Measurements from ENCODE around the gene PLPP4. TPM values are rescaled to one million over a fixed set of nuclear protein-coding genes. Genes with fewer than 3 reads are reported as not detected.

The PLPP4 gene
- total RNA-seq, 1 experiment from 2014 or later, result not detected

DNA sequence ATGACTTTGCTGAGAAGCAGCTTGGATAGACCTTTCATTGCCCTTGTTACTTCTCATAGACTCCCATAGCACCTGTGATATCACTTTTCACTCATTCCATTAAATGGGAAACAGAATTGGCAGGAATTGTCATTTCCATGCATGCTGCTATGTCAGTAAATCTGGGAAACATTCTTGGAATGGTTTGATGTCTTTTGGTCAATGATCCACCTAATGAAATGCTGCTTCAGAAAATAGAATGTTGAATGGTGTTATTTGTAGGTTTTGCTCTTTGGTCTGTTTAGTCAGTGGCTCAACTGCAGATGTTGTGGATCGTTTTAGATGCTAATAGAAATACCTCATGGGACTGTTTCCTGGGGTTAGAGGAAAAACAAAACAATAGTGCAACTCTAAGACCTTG, 127.8 kb downstream of the PLPP4 start:
- H3K9me3 ChIP-seq (ENCODE audit: control insufficient read depth, low read depth, low read length), result no peaks in the 10 kb centered on the region
- no peaks in the 10 kb centered on the region for H3K9me3 Mint-ChIP-seq
- H3T11ph ChIP-seq (ENCODE audit: low read length), result no peak overlapping the region

More for the DNA sequence above, 127.8 kb downstream of the PLPP4 start:
- Mint-ChIP-seq H3K27me3 (ENCODE audit: low read depth) (no peaks in the 10 kb centered on the region), H3K4me1 (peaks cover 16 to 17% of the 10 kb centered on the region in 2 experiments), H3K4me3 (no peak overlapping the region), H3K36me3 (ENCODE audit: insufficient read depth in 1 of 3, low read depth in 3 of 3) (no peaks in the 10 kb centered on the region), H3K27ac (no peak overlapping the region)
- Histone ChIP-seq H3K27ac (ENCODE audit: insufficient read length, low read depth, low read length) (no peak overlapping the region), H4K20me1 (ENCODE audit: control insufficient read depth, insufficient read depth, insufficient read length) (no peaks in the 10 kb centered on the region), H3K23me2 (ENCODE audit: insufficient read length, low read depth, low read length, poor library complexity, severe bottlenecking) (no peaks in the 10 kb centered on the region), H4K91ac (ENCODE audit: insufficient read length, low read depth, low read length) (no peak overlapping the region), H3K4ac (ENCODE audit: low read depth, low read length) (no peak overlapping the region), H2BK15ac (ENCODE audit: low read depth, low read length) (no peak overlapping the region), H3K14ac (ENCODE audit: insufficient read depth, low read length) (no peak overlapping the region), H2AK5ac (ENCODE audit: insufficient read length, low read length) (no peak overlapping the region), H4K5ac (ENCODE audit: insufficient read length, low read depth, low read length) (no peak overlapping the region), H2BK5ac (ENCODE audit: insufficient read length, low read length) (no peak overlapping the region), H3K56ac (ENCODE audit: insufficient read length, low read depth, low read length) (no peak overlapping the region), H3K4me1 (ENCODE audit: insufficient read depth, low read length) (no peaks in the 10 kb centered on the region; the same call in 1 of the 2 replicates), H4K8ac (replicated peaks; ENCODE audit: insufficient read length, low read depth, low read length) (no peak overlapping the region), H3K79me1 (ENCODE audit: insufficient read depth, low read depth, low read length, poor library complexity, severe bottlenecking) (no peaks in the 10 kb centered on the region), H3K23ac (ENCODE audit: insufficient read length, low read depth, low read length) (no peak overlapping the region), H2BK120ac (ENCODE audit: low read depth, low read length, poor library complexity, severe bottlenecking) (no peak overlapping the region), H3K9ac (ENCODE audit: extremely low read depth, insufficient read length, low read length) (no peak overlapping the region), H3K27me3 (ENCODE audit: insufficient read depth, low read length) (no peaks in the 10 kb centered on the region), H2BK12ac (ENCODE audit: insufficient read length, low read depth, low read length) (no peak overlapping the region), H2AFZ (ENCODE audit: low read length) (no peak overlapping the region), H3K18ac (ENCODE audit: insufficient read length, low read depth, low read length) (no peak overlapping the region), H2BK20ac (ENCODE audit: low read depth, low read length, poor library complexity, severe bottlenecking) (no peak overlapping the region), H3K79me2 (ENCODE audit: insufficient read depth, low read length) (no peaks in the 10 kb centered on the region), H3K4me2 (ENCODE audit: insufficient read depth, insufficient read length, low read length) (no peak overlapping the region)
- TF ChIP-seq, protein P1, sequence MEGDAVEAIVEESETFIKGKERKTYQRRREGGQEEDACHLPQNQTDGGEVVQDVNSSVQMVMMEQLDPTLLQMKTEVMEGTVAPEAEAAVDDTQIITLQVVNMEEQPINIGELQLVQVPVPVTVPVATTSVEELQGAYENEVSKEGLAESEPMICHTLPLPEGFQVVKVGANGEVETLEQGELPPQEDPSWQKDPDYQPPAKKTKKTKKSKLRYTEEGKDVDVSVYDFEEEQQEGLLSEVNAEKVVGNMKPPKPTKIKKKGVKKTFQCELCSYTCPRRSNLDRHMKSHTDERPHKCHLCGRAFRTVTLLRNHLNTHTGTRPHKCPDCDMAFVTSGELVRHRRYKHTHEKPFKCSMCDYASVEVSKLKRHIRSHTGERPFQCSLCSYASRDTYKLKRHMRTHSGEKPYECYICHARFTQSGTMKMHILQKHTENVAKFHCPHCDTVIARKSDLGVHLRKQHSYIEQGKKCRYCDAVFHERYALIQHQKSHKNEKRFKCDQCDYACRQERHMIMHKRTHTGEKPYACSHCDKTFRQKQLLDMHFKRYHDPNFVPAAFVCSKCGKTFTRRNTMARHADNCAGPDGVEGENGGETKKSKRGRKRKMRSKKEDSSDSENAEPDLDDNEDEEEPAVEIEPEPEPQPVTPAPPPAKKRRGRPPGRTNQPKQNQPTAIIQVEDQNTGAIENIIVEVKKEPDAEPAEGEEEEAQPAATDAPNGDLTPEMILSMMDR (conservative IDR thresholded peaks at IDR 0.05), result no peak
- WGBS (ENCODE audit: extremely low coverage, insufficient read length, low lambda C conversion rate), result no CpG with 5 or more reads among the region's 1 CpG
- DNase-seq, result no peak

All from H9 (cell line).